ENCODE measurements around the gene RPL39L.
A peak's percentile ranks its signal among the peaks of the same experiment; 100 is the strongest.
"Not testable (repeated sequence)": the region's sequence is repeated elsewhere in the genome, so short reads cannot be mapped to it uniquely, and the experiment has no call there.

The RPL39L gene

DNA sequence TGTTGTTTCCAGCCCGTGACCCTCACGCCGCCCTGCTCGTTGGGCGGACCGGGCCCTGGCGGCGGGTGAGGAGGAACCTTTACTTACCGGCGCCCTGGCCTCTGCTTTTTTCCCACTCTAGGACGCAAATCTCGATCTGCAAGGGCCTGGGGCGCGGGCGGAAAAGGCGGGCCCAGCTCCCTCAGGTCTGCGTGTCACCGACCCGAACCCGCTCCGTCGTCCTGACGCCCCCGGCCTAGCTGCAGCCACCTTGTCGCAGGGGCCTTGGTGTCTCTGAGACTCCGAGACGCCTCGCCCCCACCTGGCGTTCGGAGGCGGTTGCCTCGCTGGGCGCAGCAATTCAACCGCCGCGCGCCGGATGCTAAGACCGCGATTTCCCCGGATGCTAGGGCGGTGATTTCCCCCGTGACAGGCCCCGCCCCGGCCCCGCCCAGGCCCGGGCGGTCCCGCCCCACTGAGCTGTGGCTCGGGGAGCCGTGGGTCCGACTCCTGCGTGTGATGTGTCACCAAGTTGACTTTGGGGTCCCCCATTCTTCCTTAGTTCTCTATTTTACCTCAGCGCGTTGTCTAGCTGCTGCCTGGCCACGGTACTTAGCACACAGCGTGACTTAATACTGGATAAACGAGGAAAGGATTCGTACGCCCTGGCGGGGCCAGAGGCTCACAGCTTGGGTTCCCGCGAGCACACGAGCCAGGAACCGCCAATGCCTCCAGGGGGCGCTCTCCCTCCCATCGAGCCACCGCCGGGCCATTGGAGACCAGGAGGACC, at the start of gene RPL39L:
RPL39L (minus strand) TSS at position 371 of the 769 bp plus-strand sequence. CDS start 18,196 bp downstream, outside the sequence.
- DNase-seq: no peak

DNA sequence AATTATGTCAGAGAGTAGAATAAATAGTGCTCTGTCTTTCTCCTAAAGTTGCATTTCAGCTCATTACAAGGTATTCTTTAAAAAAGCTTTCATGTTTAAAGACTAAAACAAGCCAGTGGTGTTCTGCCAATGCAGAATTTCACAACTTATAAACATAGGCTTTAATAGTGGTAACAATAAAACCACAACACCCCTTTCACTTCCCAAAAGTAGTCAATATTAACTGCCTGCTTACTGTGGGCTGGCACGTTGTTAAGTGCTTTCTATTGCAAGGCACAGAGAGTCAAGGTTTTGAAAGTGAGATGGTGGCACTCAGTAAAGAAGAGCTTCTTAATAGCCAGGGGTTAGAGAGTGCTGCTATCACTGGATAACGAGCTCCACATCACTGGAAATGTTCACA, 49.6 kb upstream of the RPL39L start:
- DNase-seq: no peak

DNA sequence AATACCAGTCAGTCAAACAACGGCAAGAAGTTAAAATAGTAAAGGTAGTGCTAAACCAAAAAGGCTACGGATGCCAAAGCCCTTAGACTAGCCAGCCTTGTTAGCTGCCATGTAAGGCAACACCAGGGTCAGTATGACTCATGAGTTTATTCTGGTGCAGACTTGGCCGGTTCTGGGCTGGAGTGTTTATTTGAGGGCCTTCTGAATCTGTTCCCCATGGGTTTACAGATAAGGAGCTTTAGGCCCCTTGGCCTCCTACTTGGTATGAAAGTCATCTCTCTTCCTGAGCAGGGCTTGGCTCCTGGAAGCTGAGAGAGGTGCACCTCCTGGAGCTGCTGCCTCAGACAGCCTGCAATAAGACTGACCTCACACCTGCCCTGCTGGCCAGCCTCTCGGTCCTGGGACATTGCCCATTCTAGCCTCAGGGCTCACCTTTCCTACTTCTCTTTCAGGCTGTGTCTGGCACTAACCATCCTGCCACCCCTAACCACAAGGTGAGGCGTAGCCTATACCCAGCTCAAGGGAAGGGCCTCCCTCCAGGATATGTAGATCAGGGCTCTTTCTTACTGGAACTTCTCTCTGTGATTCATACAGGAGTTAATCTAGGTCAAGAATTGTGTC, 47.6 kb upstream of the RPL39L start:
- no peak for DNase-seq

DNA sequence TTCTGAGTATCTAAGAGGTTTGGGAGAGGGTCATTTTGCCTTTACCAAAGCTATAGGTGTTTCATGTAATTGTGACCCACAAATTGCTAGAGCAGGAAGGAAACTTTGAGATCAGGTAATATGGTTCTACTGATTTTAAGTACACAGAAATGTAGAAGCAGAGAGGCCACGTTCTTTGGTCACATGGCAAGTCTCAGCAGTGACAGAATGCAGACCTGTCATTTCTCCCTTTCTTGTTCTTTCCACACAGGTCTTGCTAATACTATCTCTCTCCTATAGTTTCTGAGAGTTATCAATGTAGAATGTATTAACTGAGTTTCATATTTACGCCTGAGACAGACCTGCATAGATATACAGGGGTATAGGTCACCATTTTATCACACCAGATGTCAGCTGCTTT, 47.1 kb upstream of the RPL39L start:
- DNase-seq: no peak

DNA sequence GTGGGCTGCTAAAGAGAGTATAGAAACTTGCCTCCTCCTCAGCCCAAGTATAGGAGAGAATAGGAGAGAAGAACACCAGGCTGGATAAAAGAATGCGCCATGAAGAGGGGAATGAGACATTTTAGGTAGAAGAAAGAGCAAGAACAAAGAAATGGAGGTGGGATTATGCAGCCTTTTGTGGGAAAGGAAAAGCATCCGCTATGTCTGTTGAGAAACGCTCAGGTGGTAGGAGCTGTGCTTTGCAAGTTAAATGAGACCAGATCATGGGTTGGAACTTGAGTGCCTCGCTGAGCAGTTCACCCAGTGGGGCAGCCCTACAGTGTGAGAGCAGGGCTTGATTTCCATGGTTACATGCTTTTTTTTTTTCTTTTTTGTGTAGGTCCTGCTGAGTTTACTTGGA, 46.5 kb upstream of the RPL39L start:
- DNase-seq: no peak

DNA sequence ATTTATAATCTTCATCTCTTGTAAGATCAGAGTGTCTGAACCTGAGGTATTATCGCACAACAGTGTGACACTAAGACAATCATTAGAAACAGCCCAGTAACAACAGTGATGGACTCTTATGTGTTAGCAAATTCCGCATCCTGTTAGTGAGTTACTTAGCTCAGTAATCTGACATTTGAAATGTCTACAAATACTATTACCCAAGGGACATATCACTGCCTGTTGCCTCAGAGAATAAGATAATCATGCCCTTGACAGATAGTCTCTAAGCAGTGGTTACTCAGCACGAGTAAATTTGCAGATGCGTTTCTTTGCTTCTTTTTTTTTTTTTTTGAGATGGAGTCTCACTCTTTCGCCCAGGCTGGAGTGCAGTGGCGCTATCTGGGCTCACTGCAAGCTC, 44.6 kb upstream of the RPL39L start:
- DNase-seq: no peak

DNA sequence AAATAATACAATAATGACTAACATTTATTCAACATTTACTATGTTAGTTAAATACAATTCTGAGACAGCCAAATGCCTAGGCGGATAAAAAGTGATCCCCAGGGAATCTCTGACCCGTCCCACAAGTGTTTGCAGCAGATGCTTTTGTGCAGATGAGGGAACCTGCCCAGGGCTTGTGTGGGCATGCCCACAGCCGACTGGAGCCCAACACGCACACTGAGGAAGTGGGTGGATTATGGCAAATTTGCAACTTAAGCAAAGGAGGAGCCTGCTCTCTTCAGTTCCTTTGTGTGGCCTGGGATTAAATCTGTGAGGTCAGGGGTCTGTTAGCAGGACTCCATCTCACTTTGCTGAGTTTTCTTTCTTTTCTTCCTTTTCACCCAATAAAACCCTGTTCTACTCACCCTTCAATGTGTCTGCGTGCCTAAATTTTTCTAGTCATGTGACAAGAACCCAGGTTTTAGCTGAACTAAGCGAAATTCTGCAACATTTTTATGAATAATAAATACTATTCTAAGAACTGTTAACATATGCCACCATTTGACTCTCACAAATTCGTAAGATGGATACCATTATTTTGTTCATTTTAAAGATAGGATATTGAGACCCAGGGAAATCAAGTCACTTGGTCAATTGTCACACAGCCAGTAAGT, 44.0 kb upstream of the RPL39L start:
- no peak for DNase-seq

DNA sequence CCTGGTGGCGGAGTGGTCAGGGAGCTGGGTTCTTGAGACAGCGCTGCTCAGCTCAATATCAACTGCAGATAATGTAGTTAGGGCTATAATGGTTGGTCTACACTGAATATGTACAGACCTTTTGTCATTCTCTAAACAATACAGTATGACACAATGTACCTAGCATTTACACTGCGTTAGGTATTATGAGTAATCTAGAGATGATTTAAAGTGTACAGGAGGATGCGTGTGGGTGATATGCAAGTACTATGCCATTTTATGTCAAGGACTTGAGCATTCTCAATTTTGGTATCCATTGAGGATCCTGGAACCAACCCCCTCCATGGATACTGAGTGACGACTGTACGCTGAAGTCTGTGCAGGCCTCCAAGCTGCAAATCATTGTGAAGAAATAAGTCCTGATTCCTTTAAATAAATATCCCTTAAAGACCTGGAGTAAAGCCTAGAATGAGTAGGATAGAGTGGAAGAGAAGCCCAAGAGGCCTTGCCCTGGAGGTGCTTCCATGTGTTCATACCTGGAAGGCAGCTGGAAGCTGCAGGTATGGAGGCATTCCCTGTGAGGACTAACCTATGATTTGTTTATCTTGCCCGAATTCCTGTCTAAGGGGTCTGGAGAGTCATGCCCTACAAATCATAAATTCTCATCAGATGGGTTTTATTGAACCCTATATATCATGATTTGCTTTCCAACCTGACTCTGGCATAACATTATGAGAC, 42.3 kb upstream of the RPL39L start:
- DNase-seq: no peak

DNA sequence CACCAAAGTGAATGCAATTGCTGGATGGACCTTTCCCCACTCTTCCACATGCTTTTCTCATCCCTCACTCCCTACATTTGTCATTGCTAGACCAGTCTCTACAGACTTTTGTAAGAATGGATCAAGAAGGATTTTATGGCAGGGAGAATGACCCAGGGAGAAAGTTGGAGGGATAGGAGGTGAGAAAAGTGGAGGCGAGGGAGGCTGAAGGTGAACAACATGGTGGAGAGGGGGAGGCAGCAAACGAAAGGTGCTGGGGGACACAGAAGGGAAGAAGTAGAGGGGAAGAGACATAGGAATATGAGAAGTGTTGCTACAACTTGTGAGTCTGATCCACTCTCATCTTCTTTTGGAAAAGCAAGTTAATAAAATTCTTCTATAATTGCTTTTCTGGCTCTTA, 33.6 kb upstream of the RPL39L start:
- DNase-seq: no peak

DNA sequence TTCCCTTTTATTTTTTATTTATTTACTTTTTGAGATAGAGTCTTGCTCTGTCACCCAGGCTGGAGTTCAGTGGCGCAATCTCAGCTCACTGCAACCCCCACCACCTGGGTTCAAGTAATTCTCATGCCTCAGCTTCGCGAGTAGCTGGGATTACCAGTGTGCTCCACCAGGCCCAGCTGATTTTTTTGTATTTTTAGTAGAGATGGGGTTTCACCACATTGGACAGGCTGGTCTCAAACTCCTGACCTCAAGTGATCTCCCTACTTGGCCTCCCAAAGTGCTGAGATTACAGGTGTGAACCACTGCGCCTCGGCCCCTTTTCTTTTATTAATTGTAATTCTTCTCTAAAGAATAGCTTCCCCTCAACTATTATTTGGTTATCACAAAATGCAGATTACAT, 31.6 kb upstream of the RPL39L start:
- DNase-seq: not testable (repeated sequence)

DNA sequence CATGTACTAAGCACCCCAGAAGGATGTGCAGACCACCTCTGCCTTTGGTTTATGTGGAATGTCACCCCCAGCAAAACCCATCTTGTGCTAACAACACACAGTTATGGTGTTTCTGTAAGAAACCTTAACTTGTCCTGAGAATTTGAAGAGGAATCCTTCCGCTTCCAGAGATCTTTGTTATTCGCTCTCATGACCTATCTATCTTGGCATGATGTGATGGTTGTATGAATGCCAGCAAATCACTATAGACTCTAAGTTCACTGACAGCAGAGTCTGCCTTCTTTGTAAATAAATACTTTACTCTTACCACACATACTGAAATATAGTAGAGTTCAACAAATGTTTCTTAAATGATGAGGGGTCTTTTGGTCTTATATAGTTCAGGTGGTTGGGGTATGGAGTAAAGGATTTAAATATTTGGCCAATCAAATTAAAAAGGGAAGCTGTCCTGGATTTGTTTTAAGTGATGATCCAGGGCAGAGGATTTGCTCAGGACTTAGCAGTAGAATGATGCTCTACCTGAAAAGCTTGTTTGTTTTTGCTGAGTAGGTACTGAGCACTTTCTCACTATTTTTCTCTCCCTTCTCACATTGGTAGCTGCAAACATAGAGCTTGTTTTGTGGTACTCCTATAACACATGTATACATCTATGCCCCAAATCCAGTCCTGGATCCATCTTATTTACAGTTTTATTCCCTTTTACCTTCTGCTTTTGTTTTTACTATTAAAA, 30.1 kb upstream of the RPL39L start:
- no peak for DNase-seq

DNA sequence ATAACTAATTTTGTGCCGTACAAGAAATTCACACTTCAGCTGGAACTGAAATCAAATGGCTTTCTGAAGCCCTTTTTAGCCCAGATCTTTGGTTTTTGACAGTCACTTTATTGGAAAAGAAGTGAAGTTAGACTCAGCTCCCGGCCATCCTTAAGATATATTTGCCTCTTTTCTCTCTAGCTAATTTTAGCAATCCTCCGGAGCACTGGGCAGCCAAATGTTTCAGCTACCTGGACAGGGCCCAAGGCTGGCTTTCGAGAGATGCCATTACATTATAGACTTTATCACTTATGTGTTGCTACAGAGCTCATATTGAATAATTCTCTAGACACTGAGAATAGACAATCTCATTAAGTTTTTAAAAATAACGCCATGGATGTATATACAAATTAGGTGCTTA, 28.5 kb upstream of the RPL39L start:
- no peak for DNase-seq

DNA sequence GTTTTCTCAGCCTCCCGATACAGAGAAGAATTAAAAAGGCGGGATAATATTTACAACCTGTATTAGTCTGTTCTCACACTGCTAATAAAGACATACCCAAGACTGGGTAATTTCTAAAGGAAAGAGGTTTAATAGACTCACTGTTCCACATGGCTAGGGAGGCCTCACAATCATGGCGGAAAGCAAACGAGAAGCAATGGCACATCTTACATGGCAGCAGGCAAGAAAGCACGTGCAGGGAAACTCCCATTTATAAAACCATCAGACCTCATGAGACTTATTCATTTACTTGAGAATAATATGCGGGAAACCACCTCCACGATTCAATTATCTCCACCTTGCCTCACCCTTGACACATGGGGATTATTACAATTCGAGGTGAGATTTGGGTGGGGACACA, 27.5 kb upstream of the RPL39L start:
- no peak for DNase-seq

DNA sequence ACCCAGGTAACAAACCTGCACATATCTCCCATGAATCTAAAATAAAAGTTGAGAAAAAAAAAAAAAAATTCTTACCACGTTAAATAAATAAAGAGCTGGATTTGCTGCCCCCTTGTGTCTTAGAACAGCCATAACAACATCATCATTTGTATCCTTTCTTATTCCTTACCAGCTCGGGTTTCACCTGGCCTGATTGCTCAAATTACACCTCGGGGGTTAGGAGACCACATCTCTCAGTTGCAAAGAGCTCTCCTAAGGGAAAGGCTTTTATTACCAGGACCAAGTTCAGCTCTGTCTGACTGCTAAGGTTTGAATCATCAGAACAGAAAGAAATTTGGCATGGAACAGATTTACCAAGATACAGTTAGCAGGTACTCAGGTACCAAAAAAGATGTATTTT, 25.8 kb upstream of the RPL39L start:
- peak; percentile 51 for DNase-seq

DNA sequence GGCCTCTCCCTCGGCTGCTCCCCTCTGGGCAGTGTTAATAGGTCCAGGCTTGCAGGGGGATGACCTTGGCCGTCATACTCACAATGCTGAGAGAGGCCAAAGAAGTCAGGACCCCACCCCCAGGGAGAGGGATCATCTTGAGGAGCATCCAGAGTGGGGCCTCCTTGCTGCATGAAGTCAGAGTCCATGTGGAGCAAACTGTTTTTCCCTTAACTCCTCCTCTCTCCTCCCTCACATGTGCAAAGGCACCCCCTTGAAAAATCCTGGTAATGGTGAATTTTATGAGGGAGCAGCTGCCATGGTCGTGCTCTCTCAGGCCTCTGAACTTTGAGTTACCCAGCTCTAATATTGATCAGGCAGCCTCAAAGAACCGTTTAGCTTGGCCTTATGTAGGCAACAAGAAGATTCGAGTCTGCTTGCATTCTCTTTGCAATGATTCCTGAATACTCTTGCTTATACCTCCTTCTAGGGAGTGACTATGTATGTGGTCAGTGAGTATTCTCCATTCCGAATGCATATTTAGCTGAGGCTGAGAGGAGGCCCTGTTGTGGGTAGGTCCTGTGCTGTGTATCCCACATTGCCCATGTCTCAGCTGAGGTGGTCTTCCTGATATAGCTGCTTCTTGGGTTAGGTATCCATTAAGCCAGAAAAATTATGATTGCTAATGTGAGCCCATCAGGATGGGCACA, 23.1 kb upstream of the RPL39L start:
- DNase-seq: no peak

DNA sequence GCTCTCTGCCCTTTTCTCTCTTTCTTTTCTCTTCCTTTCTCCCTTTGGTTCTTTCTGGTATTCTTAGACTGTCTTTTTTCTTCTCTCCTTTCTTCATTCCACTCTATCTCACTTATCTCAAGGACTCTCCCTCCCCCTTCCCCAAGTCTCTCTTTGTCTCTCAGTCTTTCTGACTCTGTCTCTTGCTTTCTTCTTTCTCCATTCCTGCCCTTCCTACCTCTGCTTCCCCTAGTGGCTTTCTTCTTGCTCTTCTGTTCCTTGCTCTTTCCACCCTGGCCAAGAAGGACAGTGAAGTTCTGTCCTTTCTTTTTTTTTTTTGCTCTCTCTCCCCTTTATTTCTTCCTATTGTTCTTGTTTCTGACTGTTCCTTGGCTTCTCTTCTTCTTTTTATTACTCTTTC, 22.3 kb upstream of the RPL39L start:
- DNase-seq: no peak

DNA sequence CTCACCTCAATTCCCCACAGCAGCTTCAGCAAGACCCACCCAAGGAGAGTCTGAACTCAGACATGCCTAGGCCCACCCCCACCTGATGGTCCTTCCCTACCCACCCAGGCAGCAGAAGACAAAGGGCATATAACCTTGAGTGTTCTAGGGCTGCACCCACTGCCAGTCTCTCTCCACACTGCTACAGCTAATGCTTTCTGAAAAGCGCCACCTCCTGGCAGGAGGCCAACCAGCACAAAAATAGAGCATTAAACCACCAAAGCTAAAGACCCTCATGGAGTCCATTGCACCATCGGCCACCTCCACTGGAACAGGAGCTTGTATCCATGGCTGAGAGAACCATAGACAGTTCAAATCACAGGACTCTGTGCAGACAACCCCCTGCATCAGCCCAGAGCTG, 11.3 kb upstream of the RPL39L start:
- DNase-seq: no peak

DNA sequence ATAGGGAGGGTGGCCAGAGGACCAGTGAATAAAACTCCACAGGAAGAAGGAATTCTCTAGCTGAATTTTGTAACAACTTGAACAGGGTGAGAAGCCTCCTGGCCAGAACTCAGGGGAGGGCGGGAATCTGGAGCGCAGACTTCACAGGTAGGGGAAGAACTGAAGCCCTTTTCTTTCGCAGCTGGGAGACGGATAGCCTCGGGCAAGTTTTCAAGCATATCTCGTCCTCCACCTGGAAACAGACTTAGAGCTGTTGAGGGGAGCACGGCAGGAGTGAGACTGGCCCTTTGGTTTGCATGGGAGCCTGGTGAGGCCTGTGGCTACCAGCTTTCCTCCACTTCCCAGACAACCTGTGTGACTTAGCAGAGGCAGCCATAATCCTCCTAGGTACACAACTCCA, 10.9 kb upstream of the RPL39L start:
- no peak for DNase-seq

DNA sequence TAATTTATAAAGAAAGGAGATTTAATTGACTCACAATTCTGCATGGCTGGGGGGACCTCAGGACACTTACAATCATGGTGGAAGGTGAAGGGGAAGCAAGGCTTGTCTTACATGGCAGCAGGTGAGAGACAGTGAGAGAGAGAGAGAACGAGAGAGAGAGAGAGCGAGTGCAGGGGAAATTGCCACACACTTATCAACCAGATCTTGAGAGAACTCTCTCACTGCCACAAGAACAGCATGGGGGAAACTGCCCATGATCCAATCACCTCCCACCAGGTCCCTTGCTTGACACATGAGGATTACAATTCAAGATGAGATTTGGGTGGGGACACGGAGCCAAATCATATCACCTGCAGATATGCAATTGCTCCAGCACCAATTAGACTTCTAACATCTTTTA, 7.1 kb upstream of the RPL39L start:
- no peak for DNase-seq

DNA sequence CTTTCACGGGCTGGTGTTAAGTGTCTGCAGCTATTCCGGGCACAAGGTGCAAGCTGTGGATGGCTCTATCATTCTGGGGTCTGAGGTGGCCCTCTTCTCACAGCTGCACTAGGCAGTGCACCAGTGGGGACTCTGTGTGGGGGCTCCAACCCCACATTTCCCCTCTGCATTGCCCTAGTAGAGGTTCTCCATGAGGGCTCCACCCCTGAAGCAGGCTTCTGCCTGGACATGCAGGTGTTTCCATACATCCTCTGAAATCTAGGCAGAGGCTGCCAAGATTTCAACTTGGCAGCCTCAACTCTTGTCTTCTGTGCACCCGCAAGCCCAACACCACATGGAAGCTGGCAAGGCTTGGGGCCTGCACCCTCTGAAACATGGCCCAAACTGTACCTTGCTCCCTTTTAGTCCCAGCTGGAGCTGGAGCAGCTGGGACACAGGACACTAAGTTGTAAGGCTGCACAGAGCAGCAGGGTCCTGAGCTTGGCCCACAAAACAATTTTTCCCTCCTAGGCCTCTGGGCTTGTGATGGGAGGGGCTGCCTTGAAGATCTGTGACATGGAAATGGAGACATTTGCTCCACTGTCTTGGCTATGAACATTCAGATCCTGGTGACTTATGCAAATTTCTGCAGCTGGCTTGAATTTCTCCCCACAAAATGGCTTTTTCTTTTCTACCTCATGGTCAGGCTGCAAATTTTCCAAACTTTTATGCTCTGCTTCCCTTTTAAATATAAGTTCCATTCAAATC, 6.0 kb upstream of the RPL39L start:
- no peak for DNase-seq

DNA sequence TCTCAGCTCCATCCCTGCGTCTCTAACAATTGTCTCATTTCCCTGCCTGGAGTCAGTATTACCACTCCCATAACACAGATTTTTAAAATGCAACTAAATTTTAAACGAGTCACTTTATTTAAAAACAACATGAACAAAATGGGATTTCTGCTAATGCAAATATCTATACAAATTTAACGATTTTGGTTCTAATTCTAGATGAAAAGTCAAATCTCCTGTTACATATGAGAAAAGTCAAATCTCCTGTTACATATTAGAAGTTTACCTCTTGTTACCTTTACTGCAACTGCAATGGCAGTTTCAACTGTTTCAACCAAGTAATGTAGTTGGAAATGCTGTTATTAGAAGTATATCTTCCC, 578 bp upstream of the RPL39L start:
- no peak for DNase-seq

DNA sequence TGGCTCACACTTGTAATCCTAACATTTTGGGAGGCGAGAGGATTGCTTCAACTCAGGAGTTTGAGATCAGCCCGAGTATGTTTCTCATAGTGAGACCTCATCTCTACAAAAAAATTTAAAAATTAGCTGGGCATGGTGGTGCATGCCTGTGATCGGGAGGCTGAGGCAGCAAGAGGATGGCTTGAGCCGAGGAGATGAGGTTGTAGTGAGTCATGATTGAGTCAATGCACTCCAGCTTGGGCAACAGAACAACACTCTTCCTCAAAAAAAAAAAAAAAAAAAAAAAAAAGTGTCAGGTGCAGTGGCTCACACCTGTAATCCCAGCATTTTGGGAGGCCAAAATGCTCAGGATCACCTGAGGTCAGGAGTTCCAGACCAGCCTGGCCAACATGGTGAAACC, 2.4 kb downstream of the RPL39L start:
- DNase-seq: no peak
